GM12873 (cell line): ENCODE results near the gene TEX29.

Source experiments
- TF ChIP-seq, protein P1 (sequence below): IDR thresholded peaks from 2 replicates; pipeline ENCODE4 v1.5.1; 2012; ENCODE audit warnings: low read depth, mild to moderate bottlenecking, moderate library complexity, low read length, control low read depth; ENCODE audit not compliant: insufficient read depth; ENCODE audit errors: missing control alignments

Gene TEX29

DNA sequence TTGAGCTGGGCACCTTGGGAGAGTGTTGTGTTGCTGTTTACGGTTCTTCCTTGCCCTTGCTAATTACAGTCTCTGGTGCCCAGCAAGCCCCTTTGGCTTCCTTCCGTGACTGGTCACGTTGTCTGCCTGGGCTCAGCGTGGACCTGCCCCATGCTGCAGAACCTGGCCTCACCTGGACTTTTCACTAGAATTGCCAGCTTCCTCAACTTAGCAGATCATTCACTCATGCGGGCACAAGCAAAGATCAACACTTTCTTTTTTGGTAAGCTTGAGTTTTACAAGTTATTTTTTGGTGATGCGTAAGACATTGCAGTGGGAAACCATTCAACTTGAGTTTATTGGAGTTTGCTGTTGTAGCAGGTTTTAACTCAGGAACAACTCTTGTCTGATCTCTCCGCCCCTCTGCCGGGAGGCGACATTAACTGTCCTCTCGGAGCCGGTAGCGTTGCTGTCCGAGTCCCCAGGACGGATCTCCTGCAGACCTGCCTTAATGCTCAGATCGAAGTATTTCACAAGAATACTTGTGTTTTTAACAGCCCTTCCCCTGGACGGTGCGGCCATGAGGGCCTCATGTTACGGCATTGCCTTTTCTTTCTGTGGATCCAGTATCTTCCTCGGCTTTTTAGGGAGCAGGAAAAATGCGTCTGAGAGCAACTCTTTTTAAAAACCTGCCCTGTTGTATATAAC lies 15.7 kb upstream of the TEX29 start:
- TF ChIP-seq, protein P1, sequence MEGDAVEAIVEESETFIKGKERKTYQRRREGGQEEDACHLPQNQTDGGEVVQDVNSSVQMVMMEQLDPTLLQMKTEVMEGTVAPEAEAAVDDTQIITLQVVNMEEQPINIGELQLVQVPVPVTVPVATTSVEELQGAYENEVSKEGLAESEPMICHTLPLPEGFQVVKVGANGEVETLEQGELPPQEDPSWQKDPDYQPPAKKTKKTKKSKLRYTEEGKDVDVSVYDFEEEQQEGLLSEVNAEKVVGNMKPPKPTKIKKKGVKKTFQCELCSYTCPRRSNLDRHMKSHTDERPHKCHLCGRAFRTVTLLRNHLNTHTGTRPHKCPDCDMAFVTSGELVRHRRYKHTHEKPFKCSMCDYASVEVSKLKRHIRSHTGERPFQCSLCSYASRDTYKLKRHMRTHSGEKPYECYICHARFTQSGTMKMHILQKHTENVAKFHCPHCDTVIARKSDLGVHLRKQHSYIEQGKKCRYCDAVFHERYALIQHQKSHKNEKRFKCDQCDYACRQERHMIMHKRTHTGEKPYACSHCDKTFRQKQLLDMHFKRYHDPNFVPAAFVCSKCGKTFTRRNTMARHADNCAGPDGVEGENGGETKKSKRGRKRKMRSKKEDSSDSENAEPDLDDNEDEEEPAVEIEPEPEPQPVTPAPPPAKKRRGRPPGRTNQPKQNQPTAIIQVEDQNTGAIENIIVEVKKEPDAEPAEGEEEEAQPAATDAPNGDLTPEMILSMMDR: no peak

DNA sequence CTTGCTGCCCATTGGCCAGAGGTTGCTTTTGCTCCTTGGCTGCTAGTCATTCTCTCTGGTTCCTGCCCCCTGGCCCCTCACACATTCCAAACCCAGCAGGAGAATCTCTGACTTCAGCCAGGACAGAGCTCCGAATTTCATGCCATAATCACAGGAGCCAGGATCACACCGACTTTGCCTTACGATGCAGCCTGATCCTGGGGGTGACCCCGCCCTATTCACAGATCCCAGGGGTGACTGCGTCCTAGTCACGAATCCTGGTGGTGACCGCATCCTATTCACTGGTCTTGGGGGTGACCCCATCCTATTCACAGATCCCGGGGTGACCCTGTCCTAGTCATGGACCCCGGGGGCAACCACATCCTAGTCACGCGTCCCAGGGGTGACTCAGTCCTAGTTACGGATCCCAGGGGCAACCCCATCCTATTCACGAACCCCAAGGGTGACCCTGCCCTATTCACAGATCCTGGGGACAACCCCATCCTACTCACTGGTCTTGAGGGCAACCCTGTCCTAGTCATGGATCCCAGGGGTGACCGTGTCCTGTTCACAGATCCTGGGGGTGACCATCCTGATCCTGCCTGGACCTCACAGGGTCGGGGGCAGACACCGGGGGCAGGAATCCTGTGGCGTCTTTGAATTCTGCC lies 7.4 kb upstream of the TEX29 start:
- TF ChIP-seq, protein P1: no peak

DNA sequence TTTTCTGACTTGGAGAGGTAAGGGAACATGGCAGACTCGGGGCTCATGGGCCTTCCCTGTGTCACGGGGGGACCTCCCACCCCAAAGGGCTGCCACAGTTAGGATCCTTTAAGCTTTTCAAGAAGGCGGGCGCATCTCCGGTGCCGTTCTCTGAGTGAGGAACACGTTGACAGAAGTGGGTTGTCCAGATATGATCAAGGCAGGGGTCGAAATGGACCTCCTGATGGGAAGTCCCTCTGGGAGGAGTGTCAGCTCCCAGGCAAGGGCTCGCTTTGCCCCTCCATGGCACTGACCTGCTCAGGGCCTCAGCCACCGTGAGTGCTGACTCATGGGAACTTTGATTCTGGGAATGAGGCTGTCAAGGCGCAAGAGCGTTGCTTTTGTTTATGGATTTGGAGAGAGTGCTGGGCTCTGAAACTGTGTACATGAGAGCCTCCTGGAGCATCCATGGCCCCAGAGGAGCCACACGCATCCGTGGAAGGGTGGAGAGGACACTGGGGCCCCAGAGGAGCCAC lies 6.5 kb upstream of the TEX29 start:
- TF ChIP-seq, protein P1: no peak

DNA sequence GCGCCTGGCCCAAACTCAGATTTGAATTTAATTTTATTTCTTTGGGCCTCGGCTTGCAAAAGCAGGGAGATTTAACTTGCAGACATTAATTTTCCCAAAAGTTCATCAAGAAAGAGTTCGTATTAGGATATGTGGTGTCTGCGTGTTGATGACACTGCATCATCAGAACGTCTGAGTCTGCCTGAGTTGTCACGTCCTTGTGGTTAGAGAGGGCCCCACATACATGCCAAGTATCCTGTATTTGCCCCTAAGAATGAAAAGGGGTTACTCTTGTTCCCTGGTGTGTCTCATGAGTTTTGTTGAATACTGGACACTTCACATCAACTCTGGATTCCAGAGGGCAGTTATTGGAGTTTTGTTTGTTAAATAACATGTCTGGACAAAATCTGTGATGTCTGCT lies 5.6 kb upstream of the TEX29 start:
- TF ChIP-seq, protein P1: no peak

DNA sequence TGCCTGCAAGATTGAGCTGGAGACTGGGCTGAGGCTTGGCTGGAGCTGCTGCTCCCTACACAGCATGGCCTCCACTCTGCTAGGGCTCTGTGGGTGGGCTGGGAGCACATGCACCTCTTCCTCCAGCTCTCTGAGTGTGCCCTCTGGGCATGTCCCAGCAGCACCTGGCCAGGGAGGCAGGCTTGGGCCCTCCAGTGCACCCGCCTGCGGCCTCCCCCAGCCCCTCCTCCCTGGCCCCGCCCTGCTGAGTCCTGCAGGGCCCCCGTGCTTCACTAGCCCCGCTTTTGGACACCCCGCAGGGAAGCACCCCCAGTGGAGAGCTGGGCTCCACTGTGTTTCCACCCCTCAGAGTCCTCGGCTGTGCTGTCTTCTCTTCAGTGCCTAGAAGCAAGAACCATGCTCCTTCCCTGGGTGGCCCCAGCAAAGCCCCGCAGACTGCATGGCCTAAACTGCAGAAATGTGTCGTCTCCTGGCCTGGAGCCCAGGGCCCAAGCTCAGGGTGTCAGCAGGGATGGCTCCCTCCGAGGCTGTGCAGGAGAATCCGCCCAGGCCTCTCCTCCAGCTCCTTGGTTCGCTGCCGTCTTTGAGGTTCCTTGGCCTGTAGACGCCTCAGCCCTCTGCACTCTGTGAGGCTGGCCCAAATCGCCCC lies 5.0 kb upstream of the TEX29 start:
- TF ChIP-seq, protein P1: no peak

DNA sequence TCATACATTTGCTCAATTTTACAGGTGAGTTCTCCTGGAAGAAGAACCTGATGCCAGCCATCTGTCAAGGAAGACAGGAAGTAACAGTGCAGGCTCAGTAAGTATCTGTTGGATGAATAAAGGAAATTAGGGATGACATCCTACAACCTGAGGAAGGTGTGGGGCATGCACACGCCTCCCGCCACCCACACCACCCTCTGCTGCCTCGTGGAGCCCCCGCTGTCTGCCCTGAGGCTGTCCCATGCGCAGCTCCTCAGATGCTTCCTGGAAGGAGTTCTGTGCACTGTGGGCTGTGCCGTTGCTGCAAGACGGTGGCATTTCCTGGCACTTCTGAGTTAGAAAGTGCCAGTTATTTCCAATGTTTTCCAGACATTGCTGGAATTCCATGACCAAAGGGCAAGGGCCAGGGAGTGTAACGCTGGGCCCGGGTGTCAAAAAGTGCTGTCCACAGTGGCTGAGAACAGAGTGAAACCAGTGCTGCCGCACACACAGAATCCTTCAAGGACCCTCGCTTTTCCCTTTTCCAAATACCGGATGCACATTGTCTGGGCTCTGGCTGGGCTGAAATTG lies 4.2 kb upstream of the TEX29 start:
- TF ChIP-seq, protein P1: no peak

DNA sequence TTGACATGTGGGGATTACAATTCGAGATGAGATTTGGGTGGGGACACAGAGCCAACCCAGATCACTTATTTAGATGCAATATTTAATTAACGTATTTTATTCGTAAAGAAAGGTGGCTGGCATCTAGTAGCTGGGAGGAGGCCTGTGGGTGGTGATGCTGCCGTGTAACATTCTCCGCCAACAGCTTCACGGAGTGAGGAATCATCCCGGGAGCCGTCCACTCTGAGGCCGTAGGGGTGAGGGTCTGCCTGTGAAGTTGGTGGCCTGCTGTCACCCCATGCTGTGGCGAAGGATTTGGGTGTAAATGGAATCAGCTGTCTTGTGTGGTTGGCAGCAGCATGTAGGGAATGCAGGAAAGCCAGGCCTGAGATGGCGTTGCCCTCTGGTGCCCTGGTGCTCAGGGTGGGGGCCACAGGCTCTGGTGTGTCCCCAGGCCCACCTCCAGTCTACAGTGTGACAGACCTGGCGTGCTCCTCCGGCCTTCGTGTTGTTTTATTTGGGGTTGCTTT lies 3.3 kb upstream of the TEX29 start:
- TF ChIP-seq, protein P1: no peak
